ENCODE results near the gene ABCA12. TPM values are rescaled to one million over a fixed set of nuclear protein-coding genes. Genes with fewer than 3 reads are reported as not detected.
"Not testable (repeated sequence)": the region's sequence is repeated elsewhere in the genome, so short reads cannot be mapped to it uniquely, and the experiment has no call there.

The ABCA12 gene
- not detected for total RNA-seq
- long read RNA-seq = 0 reads

GRCh38 chr2:215138479-215138878, at the start of gene ABCA12:
Gene ABCA12, minus strand, starts transcription at chr2:215138626. Its CDS starts 418 bp downstream, at chr2:215138208.
- ATAC-seq = no peak
- intact Hi-C loops (cut with DNase I) = no loop called here
- DNase-seq (ENCODE audit: missing footprints) = no peak

- DNase-seq (ENCODE audit: missing footprints) (no peak), ATAC-seq (no peak)
- intact Hi-C loops (cut with DNase I) = no loop called here
These were observed 49.7 kb upstream of the ABCA12 start for GRCh38 chr2:215188078-215188477.

- intact Hi-C loops (cut with DNase I) = no loop called here
These were observed 47.6 kb upstream of the ABCA12 start for GRCh38 chr2:215186021-215186420.

DNA sequence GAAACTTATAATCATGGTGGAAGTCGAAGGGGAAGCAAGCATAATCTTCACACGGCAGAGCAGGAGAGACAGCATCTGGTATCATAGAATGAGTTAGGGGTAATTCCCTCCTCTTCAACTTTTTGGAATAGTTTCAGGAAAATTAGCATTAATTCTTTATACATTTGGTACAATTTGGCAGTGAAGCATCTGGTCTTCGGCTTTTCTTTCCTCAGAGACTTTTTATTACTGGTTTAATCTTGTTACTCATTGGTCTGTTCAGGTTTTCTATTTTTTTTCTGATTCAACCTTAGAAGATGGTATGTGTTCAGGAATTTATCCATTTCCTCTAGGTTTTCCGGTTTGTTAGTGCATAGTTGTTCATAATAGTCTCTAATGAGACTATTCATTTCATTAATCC, 39.7 kb upstream of the ABCA12 start:
- ATAC-seq (no peak), DNase-seq (ENCODE audit: missing footprints) (no peak)

More at GRCh38 chr2:215186021-215186420, 47.6 kb upstream of the ABCA12 start:
- DNase-seq (ENCODE audit: missing footprints) (no peak), ATAC-seq (no peak)

GRCh38 chr2:215171796-215172195, 33.4 kb upstream of the ABCA12 start:
- intact Hi-C loops (cut with DNase I) = no loop called here
- no peak for ATAC-seq
- DNase-seq (ENCODE audit: missing footprints) = no peak

More for the DNA sequence above, 39.7 kb upstream of the ABCA12 start:
- intact Hi-C loops (cut with DNase I) = no loop called here

DNA sequence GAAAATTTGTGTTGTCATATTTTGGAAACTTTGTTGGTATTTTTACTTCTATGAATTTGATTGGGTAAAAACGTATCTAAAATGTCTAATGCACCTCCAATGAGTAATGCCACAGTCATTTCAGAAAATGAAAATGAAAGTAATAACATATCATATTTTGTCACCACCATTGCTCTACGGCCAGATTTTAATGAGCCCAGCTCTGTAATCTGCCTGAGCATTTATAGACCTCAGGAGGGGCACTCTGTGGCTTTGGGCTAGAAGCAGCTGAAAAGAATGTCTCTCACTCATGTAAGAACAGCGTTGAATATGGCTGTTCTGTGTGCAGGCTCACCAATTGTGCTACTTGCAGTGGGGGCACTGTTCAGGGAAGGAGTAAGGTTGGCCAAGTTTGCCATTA, 32.7 kb upstream of the ABCA12 start:
- ATAC-seq (no peak), DNase-seq (ENCODE audit: missing footprints) (no peak)
- intact Hi-C loops (cut with DNase I) = no loop called here

DNA sequence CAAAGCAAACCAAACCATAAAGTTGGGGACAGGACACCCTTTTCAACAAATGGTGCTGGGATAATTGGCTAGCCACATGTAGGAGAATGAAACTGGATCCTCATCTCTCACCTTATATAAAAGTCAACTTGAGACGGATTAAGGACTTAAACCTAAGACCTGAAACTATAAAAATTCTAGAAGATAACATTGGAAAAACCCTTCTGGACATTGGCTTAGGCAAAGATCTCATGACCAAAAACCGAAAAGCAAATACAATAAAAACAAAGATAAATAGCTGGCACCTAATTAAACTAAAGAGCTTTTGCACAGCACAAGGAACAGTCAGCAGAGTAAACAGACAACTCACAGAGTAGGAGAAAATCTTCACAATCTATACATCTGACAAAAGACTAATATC, 28.1 kb upstream of the ABCA12 start:
- DNase-seq (ENCODE audit: missing footprints); intact Hi-C loops (cut with DNase I); ATAC-seq: not testable (repeated sequence)

- DNase-seq (ENCODE audit: missing footprints); ATAC-seq; intact Hi-C loops (cut with DNase I): not testable (repeated sequence)
These were observed 24.9 kb upstream of the ABCA12 start for GRCh38 chr2:215163319-215163718.

DNA sequence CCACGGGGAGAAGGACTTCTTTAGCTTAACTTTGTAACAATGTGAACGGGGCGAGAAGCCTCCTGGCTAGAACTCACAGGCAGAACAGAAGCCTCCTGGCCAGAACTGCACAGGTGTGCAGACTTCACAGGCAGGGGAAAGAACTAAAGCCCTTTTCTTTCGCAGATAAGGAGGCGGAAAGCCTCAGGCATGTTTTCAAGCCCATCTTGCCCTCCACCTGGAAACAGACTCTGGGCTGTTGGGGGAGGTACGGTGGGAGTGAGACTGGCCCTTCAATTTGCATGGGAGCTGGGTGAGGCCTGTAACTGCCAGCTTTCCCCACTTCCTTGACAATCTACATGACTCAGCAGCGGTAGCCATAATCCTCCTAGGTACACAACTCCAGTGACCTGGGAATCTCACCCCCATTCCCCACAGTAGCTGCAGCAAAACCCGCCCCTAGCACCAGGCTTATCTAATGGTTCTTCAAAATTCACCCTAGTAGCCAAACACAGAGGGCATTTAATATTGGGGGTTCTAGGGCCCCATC, 22.9 kb upstream of the ABCA12 start:
- no peak for DNase-seq (ENCODE audit: missing footprints)
- intact Hi-C loops (cut with DNase I) = no loop called here
- ATAC-seq = no peak

DNA sequence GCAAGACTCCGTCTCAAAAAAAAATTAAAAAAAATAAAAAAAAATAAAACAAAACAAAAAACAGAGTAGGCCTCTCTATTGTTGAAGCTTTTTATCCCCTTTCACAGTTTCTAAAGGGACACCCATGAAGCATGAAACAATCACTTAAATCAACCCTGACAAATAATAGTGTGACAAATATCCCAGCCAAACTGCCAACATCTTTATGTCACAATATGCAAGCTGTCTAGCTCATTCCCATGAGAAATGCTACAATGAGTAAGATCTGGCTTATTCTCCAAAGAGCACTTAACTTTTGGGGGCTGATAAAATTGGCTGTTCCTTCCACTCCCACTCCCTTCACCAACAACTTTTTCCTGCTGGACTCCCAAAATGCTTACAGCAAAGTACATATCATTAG, 21.7 kb upstream of the ABCA12 start:
- no peak for ATAC-seq
- intact Hi-C loops (cut with DNase I) = no loop called here

GRCh38 chr2:215156453-215156852, 18.0 kb upstream of the ABCA12 start:
- no peak for DNase-seq (ENCODE audit: missing footprints)
- no peak for ATAC-seq
- intact Hi-C loops (cut with DNase I) = no loop called here

More for the DNA sequence above, 21.7 kb upstream of the ABCA12 start:
- DNase-seq (ENCODE audit: missing footprints) = no peak

- no peak for ATAC-seq
- intact Hi-C loops (cut with DNase I) = no loop called here
- no peak for DNase-seq (ENCODE audit: missing footprints)
These were observed 11.5 kb upstream of the ABCA12 start for GRCh38 chr2:215149894-215150293.

DNA sequence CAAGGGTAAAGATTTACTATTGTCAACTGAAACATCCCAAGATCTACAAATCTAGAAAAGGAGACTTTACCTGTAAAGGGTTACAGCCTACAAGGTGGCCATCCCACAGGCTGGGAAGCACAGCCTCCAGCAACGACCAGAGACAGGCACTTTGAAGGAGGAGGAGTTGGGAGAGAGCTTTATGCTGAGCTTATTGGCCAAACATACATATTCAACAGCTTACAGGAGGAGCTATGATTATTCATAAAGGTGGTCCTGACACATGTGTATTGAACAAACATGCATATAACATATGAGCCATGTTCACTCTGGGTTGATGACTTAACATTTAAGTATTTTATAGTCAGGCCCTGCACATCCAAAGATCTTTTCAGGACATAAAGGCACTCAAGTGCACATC, 11.1 kb upstream of the ABCA12 start:
- DNase-seq (ENCODE audit: missing footprints) (no peak), ATAC-seq (no peak)
- intact Hi-C loops (cut with DNase I) = no loop called here

DNA sequence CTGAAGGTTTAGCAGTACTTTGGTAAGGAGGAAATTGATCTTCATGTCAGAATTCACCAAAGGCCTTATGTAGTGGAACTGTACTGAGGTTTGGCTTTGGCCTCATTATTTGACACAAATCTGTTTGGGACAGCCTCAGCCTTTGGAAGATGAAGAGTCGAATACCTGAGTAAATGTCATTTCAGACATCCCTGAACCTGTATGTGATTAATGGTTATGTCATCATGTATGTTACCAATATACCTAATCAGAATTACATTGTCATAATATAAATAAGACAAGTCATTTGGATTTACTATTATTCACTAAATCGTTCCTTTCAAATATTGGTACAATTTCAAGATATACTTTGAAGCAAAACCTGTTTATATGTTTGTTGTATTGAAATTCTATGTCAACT, 10.6 kb upstream of the ABCA12 start:
- no peak for ATAC-seq
- intact Hi-C loops (cut with DNase I) = no loop called here
- DNase-seq (ENCODE audit: missing footprints) = no peak

DNA sequence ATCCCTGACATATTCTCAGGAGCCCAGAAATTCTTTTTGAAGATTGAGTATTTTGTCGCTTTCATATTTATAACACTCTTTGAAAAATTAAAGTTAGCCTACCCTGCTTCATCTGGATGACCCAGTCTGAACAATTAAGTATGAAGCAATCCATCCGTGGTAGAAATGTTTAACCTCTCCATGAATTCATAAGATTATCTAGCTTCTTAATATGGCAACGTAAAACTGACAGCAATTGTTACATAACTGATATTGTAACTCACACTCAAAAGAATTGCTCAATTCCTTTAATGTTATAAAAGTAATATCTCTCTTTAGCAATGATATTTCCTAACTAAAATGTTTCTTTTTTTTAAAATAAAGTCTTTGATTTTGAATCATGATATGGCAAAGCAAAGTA, 7.2 kb upstream of the ABCA12 start:
- DNase-seq (ENCODE audit: missing footprints) (no peak), ATAC-seq (no peak)
- intact Hi-C loops (cut with DNase I) = no loop called here

DNA sequence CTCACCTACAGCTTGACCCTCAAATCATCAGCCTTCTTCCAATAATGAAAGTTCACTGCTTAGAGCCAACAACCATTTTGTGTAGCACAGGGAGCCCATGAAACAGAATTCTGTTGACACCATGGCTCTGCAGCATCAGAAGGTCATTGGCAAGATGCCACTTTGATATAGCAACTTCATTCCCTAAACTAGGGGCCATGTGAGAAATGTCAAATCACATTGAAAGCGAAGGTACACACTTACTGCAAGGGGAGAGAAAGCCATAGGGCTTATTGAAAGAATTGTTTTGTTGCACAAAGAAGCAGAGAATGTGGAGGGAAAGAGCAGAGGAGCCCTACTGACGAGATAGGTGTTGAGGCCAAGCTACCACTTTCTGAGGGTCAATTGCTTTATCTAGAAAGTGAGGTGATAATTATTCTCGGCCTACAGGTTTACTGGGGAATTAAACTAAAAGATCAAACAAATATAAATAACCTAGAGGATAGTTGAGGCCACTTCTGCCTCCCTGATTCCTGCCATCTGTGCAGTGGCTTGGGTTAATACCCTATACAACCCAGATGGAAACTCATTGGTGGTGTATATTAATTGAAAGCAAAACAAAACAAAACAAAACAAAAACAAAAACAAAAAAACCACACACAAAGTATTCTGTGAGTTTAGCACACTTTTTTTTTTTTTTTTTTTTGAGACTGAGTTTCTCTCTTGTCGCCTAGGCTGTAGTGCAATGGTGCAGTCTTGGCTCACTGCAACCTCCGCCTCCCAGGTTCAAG, 5.9 kb upstream of the ABCA12 start:
- no peak for DNase-seq (ENCODE audit: missing footprints)
- intact Hi-C loops (cut with DNase I) = no loop called here
- ATAC-seq = no peak

DNA sequence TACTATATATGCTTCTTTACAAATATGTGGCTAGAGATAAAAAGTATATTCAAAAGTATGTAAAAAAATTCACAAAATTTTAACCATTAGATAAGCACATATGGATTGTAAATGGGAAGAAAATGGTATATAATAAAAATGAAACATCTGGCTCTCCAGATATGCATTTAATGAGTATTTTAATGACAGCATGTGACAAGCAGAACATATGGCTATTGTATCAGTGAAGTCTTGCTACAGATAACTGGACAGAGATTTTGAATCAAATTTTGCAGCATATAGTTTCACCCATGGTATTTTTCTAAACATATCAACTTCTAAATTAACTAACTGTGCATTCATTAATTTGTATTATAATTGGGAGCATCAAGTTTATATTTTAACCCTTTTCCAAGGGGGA, 5.0 kb upstream of the ABCA12 start:
- intact Hi-C loops (cut with DNase I) = no loop called here
- no peak for DNase-seq (ENCODE audit: missing footprints)
- no peak for ATAC-seq

- DNase-seq (ENCODE audit: missing footprints) (no peak), ATAC-seq (no peak)
- intact Hi-C loops (cut with DNase I) = no loop called here
These were observed 3.3 kb upstream of the ABCA12 start for GRCh38 chr2:215141706-215142105.

GRCh38 chr2:215140166-215140707, 1.8 kb upstream of the ABCA12 start:
- intact Hi-C loops (cut with DNase I) = no loop called here
- DNase-seq (ENCODE audit: missing footprints) (no peak), ATAC-seq (no peak)

GRCh38 chr2:215137741-215138340, 585 bp downstream of the ABCA12 start:
- DNase-seq (ENCODE audit: missing footprints) (no peak), ATAC-seq (no peak)
- intact Hi-C loops (cut with DNase I) = no loop called here

Data from Right ventricle myocardium inferior (tissue), 1 donor.